OCI-LY3 (cell line): ENCODE results near the gene EIF2D.

Experiments used
- H2AFZ ChIP-seq: fragments of 200-600, 300-600 bp; shearing (Covaris generic); 2 replicates; pipeline ENCODE4 v1.6.0; 2014; ENCODE audit warnings: antibody characterized with exemption, low read depth, low read length
- H3K27ac ChIP-seq: fragments of 200-600, 300-600 bp; sonication (generic); 2 replicates; pipeline ENCODE4 v1.5.1; 2014; ENCODE audit warnings: mild to moderate bottlenecking, low read length, moderate library complexity, mixed read lengths
- H3K27me3 ChIP-seq: fragments of 200-600, 300-600 bp; sonication (generic); 2 replicates; pipeline ENCODE4 v1.6.1; 2014; ENCODE audit warnings: low read depth, low read length, mixed read lengths
- H3K36me3 ChIP-seq: fragments of 200-600, 300-600 bp; sonication (generic); replicated peaks from 2 replicates; pipeline ENCODE3; 2014; ENCODE audit warnings: low read depth, low read length, mixed read lengths
- H3K4me1 ChIP-seq: fragments of 300-600, 200-600 bp; sonication (generic); 2 replicates; pipeline ENCODE4 v1.6.1; 2014; ENCODE audit warnings: low read length, mixed read lengths
- H3K4me2 ChIP-seq: fragments of 200-600, 300-600 bp; sonication (generic); 2 replicates; pipeline ENCODE4 v1.6.1; 2014; ENCODE audit warnings: low read length, mixed read lengths
- H3K4me3 ChIP-seq: fragments of 300-600, 200-600 bp; sonication (generic); 2 replicates; pipeline ENCODE4 v1.5.1; 2014; ENCODE audit warnings: antibody characterized with exemption, mild to moderate bottlenecking, low read length, moderate library complexity
- H3K79me2 ChIP-seq: fragments of 300-600, 200-600 bp; shearing (Covaris generic); 2 replicates; pipeline ENCODE4 v1.6.1; 2014; ENCODE audit warnings: mild to moderate bottlenecking, low read length, mixed read lengths
- H3K9ac ChIP-seq: fragments of 300-600, 200-600 bp; shearing (Covaris generic); 2 replicates; pipeline ENCODE4 v1.6.0; 2014; ENCODE audit warnings: mild to moderate bottlenecking, low read length, moderate library complexity
- H3K9me3 ChIP-seq: fragments of 200-600, 300-600 bp; shearing (Covaris generic); 2 replicates; pipeline ENCODE4 v1.6.1; 2014; ENCODE audit warnings: low read length, mixed read lengths; ENCODE audit not compliant: insufficient read depth
- H4K20me1 ChIP-seq: fragments of 200-600, 300-600 bp; sonication (generic); 2 replicates; pipeline ENCODE4 v1.6.1; 2016; ENCODE audit warnings: low read length, mixed read lengths; ENCODE audit not compliant: insufficient read depth
- EZH2phosphoT487 ChIP-seq: fragments of 200-600 bp; shearing (Covaris generic); IDR thresholded peaks from 2 replicates; pipeline ENCODE4 v1.6.1; 2018; ENCODE audit warnings: antibody characterized with exemption, mixed run types, low read depth
- TF ChIP-seq, protein P1 (sequence below): fragments of 200-600, 300-600 bp; sonication (generic); IDR thresholded peaks from 2 replicates; pipeline ENCODE4 v1.5.1; 2014; ENCODE audit warnings: antibody characterized with exemption, low read length, low read depth

Gene EIF2D

DNA sequence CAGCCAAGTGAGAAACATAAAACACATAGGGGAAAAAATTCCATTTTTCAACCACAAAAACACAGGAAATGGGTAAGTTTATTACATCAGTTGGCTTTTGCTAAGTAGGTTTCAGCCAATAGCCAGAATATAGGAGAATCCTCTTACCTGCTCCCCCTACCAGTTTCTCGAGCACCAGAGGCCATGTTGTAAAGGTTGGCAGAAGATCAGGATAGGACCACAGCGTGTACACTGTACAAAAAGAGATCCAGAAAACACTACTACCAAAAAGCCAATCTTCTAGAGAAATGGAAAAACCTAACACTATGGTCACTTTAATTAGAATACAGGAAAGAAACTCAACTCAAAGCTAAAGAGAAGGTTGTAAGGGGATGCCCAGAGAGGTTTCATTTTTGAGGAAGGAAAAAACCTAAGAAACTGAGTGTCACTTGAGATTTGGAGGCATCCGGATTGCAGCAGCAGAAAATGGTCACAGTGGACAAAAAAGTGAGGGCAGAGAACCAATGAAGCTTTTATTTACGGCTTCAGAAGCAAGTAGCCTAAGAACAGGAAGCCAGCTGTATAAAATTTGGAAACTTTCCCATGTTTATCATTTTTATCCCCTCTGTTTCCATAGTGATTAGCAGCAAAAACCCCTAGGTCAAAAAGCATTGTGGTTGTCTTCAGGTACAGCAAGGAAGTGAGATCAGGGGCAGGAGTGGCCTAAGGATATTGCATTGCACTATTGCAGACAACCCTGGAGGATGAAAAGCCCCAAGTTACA, 2.9 kb downstream of the EIF2D start:
- H3K4me1 ChIP-seq, result peaks cover 35% of the 10 kb centered on the region
- TF ChIP-seq, protein P1, sequence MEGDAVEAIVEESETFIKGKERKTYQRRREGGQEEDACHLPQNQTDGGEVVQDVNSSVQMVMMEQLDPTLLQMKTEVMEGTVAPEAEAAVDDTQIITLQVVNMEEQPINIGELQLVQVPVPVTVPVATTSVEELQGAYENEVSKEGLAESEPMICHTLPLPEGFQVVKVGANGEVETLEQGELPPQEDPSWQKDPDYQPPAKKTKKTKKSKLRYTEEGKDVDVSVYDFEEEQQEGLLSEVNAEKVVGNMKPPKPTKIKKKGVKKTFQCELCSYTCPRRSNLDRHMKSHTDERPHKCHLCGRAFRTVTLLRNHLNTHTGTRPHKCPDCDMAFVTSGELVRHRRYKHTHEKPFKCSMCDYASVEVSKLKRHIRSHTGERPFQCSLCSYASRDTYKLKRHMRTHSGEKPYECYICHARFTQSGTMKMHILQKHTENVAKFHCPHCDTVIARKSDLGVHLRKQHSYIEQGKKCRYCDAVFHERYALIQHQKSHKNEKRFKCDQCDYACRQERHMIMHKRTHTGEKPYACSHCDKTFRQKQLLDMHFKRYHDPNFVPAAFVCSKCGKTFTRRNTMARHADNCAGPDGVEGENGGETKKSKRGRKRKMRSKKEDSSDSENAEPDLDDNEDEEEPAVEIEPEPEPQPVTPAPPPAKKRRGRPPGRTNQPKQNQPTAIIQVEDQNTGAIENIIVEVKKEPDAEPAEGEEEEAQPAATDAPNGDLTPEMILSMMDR, result no peak
- no peak for TF ChIP-seq EZH2phosphoT487
- H3K27ac ChIP-seq, result peak overlapping the region; percentile 93
- H2AFZ ChIP-seq, result no peak overlapping the region
- peaks cover 30% of the 10 kb centered on the region for H3K36me3 ChIP-seq
- no peaks in the 10 kb centered on the region for H3K27me3 ChIP-seq
- H3K4me3 ChIP-seq, result peak overlapping the region; percentile 45
- H3K9me3 ChIP-seq, result no peaks in the 10 kb centered on the region
- H3K79me2 ChIP-seq, result peaks cover 20% of the 10 kb centered on the region
- H3K9ac ChIP-seq, result peak overlapping the region; percentile 53; the same call in 1 of the 2 replicates
- H4K20me1 ChIP-seq, result no peaks in the 10 kb centered on the region
- H3K4me2 ChIP-seq, result peak overlapping the region; percentile 73

DNA sequence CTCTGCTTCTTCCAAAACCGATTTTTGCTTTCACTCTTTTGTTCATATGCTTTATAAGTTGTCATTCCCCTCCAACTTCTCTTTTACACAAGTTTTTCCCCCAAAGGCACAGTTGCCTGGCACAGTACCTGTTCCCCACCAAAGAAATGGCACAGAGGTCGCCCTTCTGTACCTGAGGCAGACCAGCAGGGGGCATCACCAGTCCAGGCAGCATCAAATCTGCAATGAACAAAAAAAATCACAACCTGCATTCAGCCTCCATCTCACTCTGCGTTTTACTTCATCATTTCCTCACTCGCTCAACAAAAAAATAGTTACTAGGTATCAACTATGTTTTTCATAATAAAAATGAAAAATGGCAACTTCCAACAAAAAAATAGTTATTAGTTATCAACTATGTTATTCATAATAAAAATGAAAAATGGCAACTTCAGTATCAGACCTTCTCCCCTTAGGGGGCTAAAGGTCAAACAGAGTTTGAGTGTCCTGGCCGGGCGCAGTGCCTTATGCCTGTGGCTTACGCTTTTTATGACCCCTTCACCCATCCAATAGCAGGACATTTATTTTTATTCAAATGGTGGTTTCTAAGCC, 4.1 kb downstream of the EIF2D start:
- H3K27me3 ChIP-seq, result no peaks in the 10 kb centered on the region
- no peak overlapping the region; the same call in 1 of the 2 replicates for H3K9ac ChIP-seq
- H4K20me1 ChIP-seq, result no peaks in the 10 kb centered on the region
- peaks cover 36% of the 10 kb centered on the region for H3K36me3 ChIP-seq
- H3K9me3 ChIP-seq, result no peaks in the 10 kb centered on the region
- H3K4me1 ChIP-seq, result peaks cover 35% of the 10 kb centered on the region
- H3K4me3 ChIP-seq, result no peak overlapping the region; the same call in 1 of the 2 replicates
- peak overlapping the region; percentile 93 for H3K27ac ChIP-seq
- H3K4me2 ChIP-seq, result peak overlapping the region; percentile 39
- peaks cover 20% of the 10 kb centered on the region for H3K79me2 ChIP-seq
- TF ChIP-seq, protein P1, result peak; percentile 98
- no peak for TF ChIP-seq EZH2phosphoT487
- no peak overlapping the region for H2AFZ ChIP-seq

DNA sequence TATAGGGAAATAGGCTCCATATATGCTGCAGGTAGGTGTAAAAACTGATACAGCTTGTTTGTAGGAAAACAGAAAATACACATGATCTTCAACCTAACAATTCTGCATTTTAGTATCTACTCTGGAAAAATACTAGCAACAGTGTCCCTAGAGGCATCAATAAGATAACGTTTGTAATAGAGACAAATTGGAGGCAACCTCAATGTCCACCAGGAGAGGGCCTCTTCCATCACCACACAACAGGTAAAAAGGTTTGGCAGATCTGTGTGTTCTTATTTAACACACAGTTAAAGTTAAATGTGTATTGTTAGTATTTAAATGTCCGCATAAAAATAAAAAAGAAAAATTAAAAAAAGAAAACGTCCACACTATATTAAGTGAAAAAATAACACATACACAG, 5.4 kb downstream of the EIF2D start:
- Histone ChIP-seq H3K27ac (no peak overlapping the region), H3K4me1 (peaks cover 35% of the 10 kb centered on the region), H4K20me1 (no peaks in the 10 kb centered on the region), H3K9me3 (no peaks in the 10 kb centered on the region), H3K79me2 (peaks cover 17% of the 10 kb centered on the region), H3K4me2 (no peak overlapping the region), H3K27me3 (no peaks in the 10 kb centered on the region), H3K9ac (no peak overlapping the region), H3K36me3 (peaks cover 48% of the 10 kb centered on the region), H2AFZ (no peak overlapping the region), H3K4me3 (no peak overlapping the region)
- TF ChIP-seq, protein P1, result peak; percentile 51
- TF ChIP-seq EZH2phosphoT487, result no peak

DNA sequence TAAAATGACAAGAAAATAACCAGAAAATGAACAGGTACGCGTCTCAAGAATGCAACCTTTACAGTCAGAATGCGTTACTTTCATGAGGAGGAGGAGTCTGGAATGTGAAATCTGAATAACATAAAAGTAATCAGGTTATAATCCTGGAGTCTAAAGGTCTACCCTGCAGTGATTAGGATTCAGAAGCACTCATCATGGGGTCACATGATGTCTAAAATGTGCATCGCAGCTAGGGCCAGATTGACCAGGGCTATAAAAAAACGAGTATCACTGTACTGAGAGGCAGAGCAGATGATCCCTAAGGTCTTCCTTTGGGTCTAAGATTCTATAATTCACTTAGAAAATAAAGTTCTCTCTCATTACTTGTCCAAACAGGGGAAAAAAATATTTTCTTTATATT, 7.4 kb downstream of the EIF2D start:
- H3K9ac ChIP-seq, result no peak overlapping the region
- H2AFZ ChIP-seq, result no peak overlapping the region
- H4K20me1 ChIP-seq, result no peaks in the 10 kb centered on the region
- H3K27me3 ChIP-seq, result no peaks in the 10 kb centered on the region
- TF ChIP-seq EZH2phosphoT487, result no peak
- TF ChIP-seq, protein P1, result no peak
- no peak overlapping the region for H3K4me2 ChIP-seq
- H3K4me3 ChIP-seq, result no peak overlapping the region
- no peaks in the 10 kb centered on the region; the same call in 1 of the 2 replicates for H3K79me2 ChIP-seq
- H3K36me3 ChIP-seq, result peaks cover 54% of the 10 kb centered on the region
- no peak overlapping the region for H3K27ac ChIP-seq
- peaks cover 20% of the 10 kb centered on the region for H3K4me1 ChIP-seq
- no peaks in the 10 kb centered on the region for H3K9me3 ChIP-seq
